DOHH2 (cell line): ENCODE measurements around the gene LRCH1.

ENCODE experiments used
- H3F3A ChIP-seq: fragments of 200-600 bp; sonication (generic), shearing (Covaris generic); 2 replicates; pipeline ENCODE4 v1.6.0; 2016; ENCODE audit warnings: antibody characterized with exemption, mild to moderate bottlenecking; ENCODE audit not compliant: control insufficient read depth, insufficient read depth
- H3K27ac ChIP-seq: fragments of 200-600 bp; sonication (generic); 2 replicates; pipeline ENCODE4 v1.5.1; 2014; ENCODE audit warnings: low read depth, mild to moderate bottlenecking, low read length, moderate library complexity
- H3K27me3 ChIP-seq: fragments of 200-600 bp; sonication (generic); 2 replicates; pipeline ENCODE4 v1.6.1; 2014; ENCODE audit warnings: mild to moderate bottlenecking, low read length, mixed read lengths; ENCODE audit not compliant: control insufficient read depth
- H3K36me3 ChIP-seq: fragments of 200-600 bp; sonication (generic); 2 replicates; pipeline ENCODE4 v1.6.1; 2014; ENCODE audit warnings: mild to moderate bottlenecking, low read length, moderate library complexity, mixed read lengths; ENCODE audit not compliant: control insufficient read depth
- H3K4me1 ChIP-seq: fragments of 200-600 bp; sonication (generic); 2 replicates; pipeline ENCODE4 v1.6.1; 2014; ENCODE audit warnings: mild to moderate bottlenecking, low read length, mixed read lengths; ENCODE audit not compliant: control insufficient read depth
- H3K4me2 ChIP-seq: fragments of 200-600 bp; sonication (generic); 2 replicates; pipeline ENCODE4 v1.6.0; 2014; ENCODE audit warnings: mild to moderate bottlenecking, low read length, moderate library complexity
- H3K4me3 ChIP-seq: fragments of 200-600 bp; sonication (generic); 2 replicates; pipeline ENCODE4 v1.5.1; 2014; ENCODE audit warnings: mild to moderate bottlenecking, low read length, mixed read lengths
- H3K79me2 ChIP-seq: fragments of 200-600 bp; sonication (generic); 2 replicates; pipeline ENCODE4 v1.6.1; 2014; ENCODE audit warnings: mild to moderate bottlenecking, low read length, mixed read lengths; ENCODE audit not compliant: control insufficient read depth
- H3K9me2 ChIP-seq: fragments of 200-600 bp; sonication (generic); replicated peaks from 2 replicates; pipeline ENCODE4 v1.6.1; 2014; ENCODE audit warnings: mild to moderate bottlenecking, low read length, mixed read lengths; ENCODE audit not compliant: control insufficient read depth
- H3K9me3 ChIP-seq: fragments of 200-600 bp; sonication (generic); 2 replicates; pipeline ENCODE4 v1.6.1; 2014; ENCODE audit warnings: antibody characterized with exemption, low read length, mixed read lengths; ENCODE audit not compliant: control insufficient read depth, insufficient read depth
- H4K20me1 ChIP-seq: fragments of 200-600 bp; sonication (generic); 2 replicates; pipeline ENCODE4 v1.6.0; 2014; ENCODE audit warnings: low read depth, mild to moderate bottlenecking, antibody characterized with exemption, low read length, moderate library complexity; ENCODE audit not compliant: control insufficient read depth, insufficient read depth
- CTCF ChIP-seq: fragments of 200-600 bp; sonication (generic); IDR thresholded peaks from one replicate; pipeline ENCODE4 v1.5.1; 2014; ENCODE audit warnings: antibody characterized with exemption, mild to moderate bottlenecking, low read depth, low read length; ENCODE audit not compliant: poor library complexity, severe bottlenecking
- EZH2phosphoT487 ChIP-seq: fragments of 200-600 bp; sonication (generic); IDR thresholded peaks from 2 replicates; pipeline ENCODE4 v1.6.1; 2017; ENCODE audit warnings: borderline replicate concordance, mild to moderate bottlenecking, antibody characterized with exemption, low read length, moderate library complexity, mixed read lengths

LRCH1 gene

GRCh38 chr13:46621133-46621532 is 68.2 kb downstream of the LRCH1 start:
- peaks cover 3% of the 10 kb centered on the region; the same call in 1 of the 2 replicates for H4K20me1 ChIP-seq
- H3K4me3 ChIP-seq: no peak overlapping the region
- no peaks in the 10 kb centered on the region for H3K27me3 ChIP-seq
- H3F3A ChIP-seq: no peaks in the 10 kb centered on the region; the same call in 1 of the 2 replicates
- no peak overlapping the region for H3K27ac ChIP-seq
- peaks cover 90% of the 10 kb centered on the region for H3K4me1 ChIP-seq
- H3K4me2 ChIP-seq: peak overlapping the region; percentile 62; the same call in 1 of the 2 replicates
- TF ChIP-seq CTCF (no peak), EZH2phosphoT487 (no peak)
- peaks cover 95% of the 10 kb centered on the region for H3K79me2 ChIP-seq
- no peaks in the 10 kb centered on the region for H3K9me3 ChIP-seq
- no peaks in the 10 kb centered on the region for H3K9me2 ChIP-seq
- H3K36me3 ChIP-seq: no peaks in the 10 kb centered on the region

GRCh38 chr13:46621792-46622629 is 69.0 kb downstream of the LRCH1 start:
- peak overlapping the region; percentile 62 for H3K4me2 ChIP-seq
- peak overlapping the region; percentile 49 for H3K4me3 ChIP-seq
- H4K20me1 ChIP-seq: peaks cover 3% of the 10 kb centered on the region; the same call in 1 of the 2 replicates

GRCh38 chr13:46622630-46623256 is 69.8 kb downstream of the LRCH1 start:
- peak overlapping the region; percentile 32 for H3K27ac ChIP-seq

More at GRCh38 chr13:46621792-46622629, 69.0 kb downstream of the LRCH1 start:
- H3F3A ChIP-seq: no peaks in the 10 kb centered on the region; the same call in 1 of the 2 replicates
- H3K9me2 ChIP-seq: no peaks in the 10 kb centered on the region
- TF ChIP-seq EZH2phosphoT487 (no peak), CTCF (no peak)
- peaks cover 98% of the 10 kb centered on the region for H3K4me1 ChIP-seq
- H3K79me2 ChIP-seq: peaks cover 97% of the 10 kb centered on the region
- no peaks in the 10 kb centered on the region for H3K9me3 ChIP-seq
- H3K27me3 ChIP-seq: no peaks in the 10 kb centered on the region
- H3K27ac ChIP-seq: peak overlapping the region; percentile 32
- H3K36me3 ChIP-seq: no peaks in the 10 kb centered on the region

More at GRCh38 chr13:46622630-46623256, 69.8 kb downstream of the LRCH1 start:
- peaks cover 3% of the 10 kb centered on the region; the same call in 1 of the 2 replicates for H4K20me1 ChIP-seq
- H3K27me3 ChIP-seq: no peaks in the 10 kb centered on the region
- peak overlapping the region; percentile 62 for H3K4me2 ChIP-seq
- H3K9me2 ChIP-seq: no peaks in the 10 kb centered on the region
- no peaks in the 10 kb centered on the region; the same call in 1 of the 2 replicates for H3F3A ChIP-seq
- H3K4me1 ChIP-seq: peaks cover 95% of the 10 kb centered on the region
- no peaks in the 10 kb centered on the region for H3K36me3 ChIP-seq
- H3K4me3 ChIP-seq: peak overlapping the region; percentile 49
- H3K79me2 ChIP-seq: peaks cover 97% of the 10 kb centered on the region
- H3K9me3 ChIP-seq: no peaks in the 10 kb centered on the region
- TF ChIP-seq EZH2phosphoT487: no peak
- no peak for TF ChIP-seq CTCF
